NCI-H82 (cell line): ENCODE measurements around the gene NHS.

Experiments used
- DNase-seq: peaks from one replicate; lab custom pipeline; 2025; lab: John Stamatoyannopoulos, UW

Gene NHS

GRCh38 chrX:17374619-17375366 is at the start of gene NHS:
Gene NHS (plus strand): TSS chrX:17375200. CDS start chrX:17375758, 558 bp downstream.
- peak; percentile 83 for DNase-seq

- no peak for DNase-seq
Measured at GRCh38 chrX:17328837-17329236, 46.2 kb upstream of the NHS start.

- DNase-seq, result no peak
Measured at GRCh38 chrX:17336377-17336776, 38.6 kb upstream of the NHS start.

- DNase-seq, result no peak
Measured at GRCh38 chrX:17355976-17356375, 19.0 kb upstream of the NHS start.

GRCh38 chrX:17359500-17359899 is 15.5 kb upstream of the NHS start:
- DNase-seq, result no peak

GRCh38 chrX:17361620-17362019 is 13.4 kb upstream of the NHS start:
- DNase-seq, result peak; percentile 46

GRCh38 chrX:17368002-17368401 is 7.0 kb upstream of the NHS start:
- DNase-seq, result no peak

- DNase-seq, result peak; percentile 1
Measured at GRCh38 chrX:17369309-17369708, 5.7 kb upstream of the NHS start.

- no peak for DNase-seq
Measured at GRCh38 chrX:17370191-17370590, 4.8 kb upstream of the NHS start.

GRCh38 chrX:17372052-17372451 is 2.9 kb upstream of the NHS start:
- DNase-seq, result no peak

- DNase-seq, result no peak
Measured at GRCh38 chrX:17373337-17373736, 1.7 kb upstream of the NHS start.

GRCh38 chrX:17375367-17375636 is 302 bp downstream of the NHS start:
- DNase-seq, result no peak

GRCh38 chrX:17375637-17376430 is 834 bp downstream of the NHS start:
- DNase-seq, result peak; percentile 34

- DNase-seq, result peak; percentile 31
Measured at GRCh38 chrX:17376431-17377077, 1.6 kb downstream of the NHS start.

GRCh38 chrX:17377091-17377717 is 2.2 kb downstream of the NHS start:
- DNase-seq, result peak; percentile 59

- DNase-seq, result no peak
Measured at GRCh38 chrX:17377795-17378194, 2.8 kb downstream of the NHS start.

GRCh38 chrX:17380221-17380620 is 5.2 kb downstream of the NHS start:
- DNase-seq, result no peak

GRCh38 chrX:17390419-17390850 is 15.4 kb downstream of the NHS start:
- DNase-seq, result peak; percentile 37

GRCh38 chrX:17395154-17395553 is 20.2 kb downstream of the NHS start:
- no peak for DNase-seq

- DNase-seq, result no peak
Measured at GRCh38 chrX:17397074-17397473, 22.1 kb downstream of the NHS start.

GRCh38 chrX:17403189-17403691 is 28.2 kb downstream of the NHS start:
- no peak for DNase-seq

- no peak for DNase-seq
Measured at GRCh38 chrX:17403972-17404371, 29.0 kb downstream of the NHS start.
